GM21825 (cell line): ENCODE results near the gene RAB35.

Experiments used
- ATAC-seq: cut with Tn5 transposase; IDR thresholded peaks from one replicate; pipeline ENCODE4 v1.9.1; 2021; ENCODE audit warnings: mild to moderate bottlenecking, moderate library complexity; ENCODE audit not compliant: unreplicated experiment

Gene RAB35

GRCh38 chr12:120090206-120090605 lies 26.3 kb downstream of the RAB35 start:
- ATAC-seq, result no peak

- no peak for ATAC-seq
Observed at GRCh38 chr12:120089796-120090195, 26.8 kb downstream of the RAB35 start.

- no peak for ATAC-seq
Observed at GRCh38 chr12:120089105-120089504, 27.4 kb downstream of the RAB35 start.

- peak; percentile 98 for ATAC-seq
Observed at GRCh38 chr12:120086801-120087621, 29.5 kb downstream of the RAB35 start.

GRCh38 chr12:120085920-120086645 lies 30.5 kb downstream of the RAB35 start:
- no peak for ATAC-seq

- ATAC-seq, result no peak
Observed at GRCh38 chr12:120081641-120082040, 34.9 kb downstream of the RAB35 start.

- no peak for ATAC-seq
Observed at GRCh38 chr12:120079411-120080400, 36.8 kb downstream of the RAB35 start.

- no peak for ATAC-seq
Observed at GRCh38 chr12:120078868-120079267, 37.7 kb downstream of the RAB35 start.

- ATAC-seq, result no peak
Observed at GRCh38 chr12:120077260-120077659, 39.3 kb downstream of the RAB35 start.

- no peak for ATAC-seq
Observed at GRCh38 chr12:120076651-120077050, 39.9 kb downstream of the RAB35 start.

- ATAC-seq, result no peak
Observed at GRCh38 chr12:120075034-120075616, 41.4 kb downstream of the RAB35 start.

- no peak for ATAC-seq
Observed at GRCh38 chr12:120072472-120073249, 43.9 kb downstream of the RAB35 start.

- ATAC-seq, result no peak
Observed at GRCh38 chr12:120071493-120072020, 45.0 kb downstream of the RAB35 start.

GRCh38 chr12:120069278-120069677 lies 47.3 kb downstream of the RAB35 start:
- ATAC-seq, result no peak

GRCh38 chr12:120067901-120068300 lies 48.7 kb downstream of the RAB35 start:
- no peak for ATAC-seq

- no peak for ATAC-seq
Observed at GRCh38 chr12:120067084-120067869, 49.3 kb downstream of the RAB35 start.

GRCh38 chr12:120066341-120066740 lies 50.2 kb downstream of the RAB35 start:
- no peak for ATAC-seq

GRCh38 chr12:120065472-120065871 lies 51.1 kb downstream of the RAB35 start:
- ATAC-seq, result no peak
